Astrocyte of the spinal cord (primary cell): ENCODE measurements around the gene ARSA.

Source experiments
- DNase-seq: peaks from one replicate; pipeline ENCODE4 v3.0.0; 2011; ENCODE audit warnings: low read depth, low spot score
- H3K4me3 ChIP-seq: 2 replicates; pipeline ENCODE4 v1.5.1; 2011; ENCODE audit warnings: low read depth, mild to moderate bottlenecking, low read length, moderate library complexity
- CTCF ChIP-seq: IDR thresholded peaks from 2 replicates; pipeline ENCODE4 v1.5.1; 2012; ENCODE audit warnings: low read depth, mild to moderate bottlenecking, low read length, inconsistent platforms
- in situ Hi-C: cut with HindIII; loops from 2 replicates; pipeline ENCODE4 v1.10.0; 2017; ENCODE audit warnings: low sequenced_read_pairs

The ARSA gene

GRCh38 chr22:50627642-50628542 is at the start of gene ARSA:
Gene ARSA (minus strand): TSS chr22:50628152. CDS start chr22:50627779, 373 bp downstream.
- in situ Hi-C loops, result no loop called here
- TF ChIP-seq CTCF, result peak; percentile 44
- DNase-seq, result peak; percentile 77

GRCh38 chr22:50676661-50677492 is 48.9 kb upstream of the ARSA start:
- no peak for TF ChIP-seq CTCF

More at GRCh38 chr22:50627642-50628542, at the start of gene ARSA:
- H3K4me3 ChIP-seq, result peak within 1 kb of the TSS; percentile 81

GRCh38 chr22:50676180-50676636 is 48.3 kb upstream of the ARSA start:
- in situ Hi-C loops, result no loop called here

More at GRCh38 chr22:50676661-50677492, 48.9 kb upstream of the ARSA start:
- in situ Hi-C loops, result no loop called here
- DNase-seq, result no peak
- no peak overlapping the region for H3K4me3 ChIP-seq

GRCh38 chr22:50675553-50676179 is 47.7 kb upstream of the ARSA start:
- no peak for TF ChIP-seq CTCF
- no peak overlapping the region for H3K4me3 ChIP-seq
- DNase-seq, result no peak
- in situ Hi-C loops, result no loop called here

More at GRCh38 chr22:50676180-50676636, 48.3 kb upstream of the ARSA start:
- H3K4me3 ChIP-seq, result no peak overlapping the region
- DNase-seq, result no peak
- TF ChIP-seq CTCF, result no peak

GRCh38 chr22:50674606-50675552 is 46.9 kb upstream of the ARSA start:
- TF ChIP-seq CTCF, result no peak
- no peak for DNase-seq
- in situ Hi-C loops, result no loop called here
- H3K4me3 ChIP-seq, result peak overlapping the region; percentile 12
